Breast epithelium (tissue), 4 donors: ENCODE data around the gene CFDP1. TPM values are rescaled to one million over a fixed set of nuclear protein-coding genes. Genes with fewer than 3 reads are reported as not detected.

Experiments
- DNase-seq, 2 donors: peaks; one replicate each; pipeline ENCODE4 v3.0.0-alpha.2; 2019; ENCODE audit warnings: low spot score in 2 of 2
- H3K27ac ChIP-seq, 2 donors: fragments of 200-600 bp; sonication (generic) in 1 of 2; one replicate each; pipeline ENCODE4 v1.5.1; 2016 to 2019; ENCODE audit warnings: mild to moderate bottlenecking in 1 of 2
- H3K27me3 ChIP-seq, 2 donors: fragments of 200-600 bp; sonication (generic) in 1 of 2; one replicate each; pipeline versions ENCODE4 v1.5.1 to v1.6.0; 2017 to 2019; ENCODE audit warnings: control low read depth in 1 of 2, mild to moderate bottlenecking in 1 of 2
- H3K36me3 ChIP-seq: fragments of 200-600 bp; one replicate; pipeline ENCODE4 v1.5.1; 2019
- H3K4me1 ChIP-seq, 2 donors: fragments of 200-600 bp; sonication (generic); one replicate each; pipeline ENCODE4 v1.5.1; 2016 to 2019; ENCODE audit warnings: control low read depth in 1 of 2
- H3K4me3 ChIP-seq, 3 donors: fragments of 200-600 bp; sonication (generic); 1 replicate in 2 of 3; 2 replicates in 1 of 3; pipeline ENCODE4 v1.5.1; 2016 to 2019; ENCODE audit warnings: mild to moderate bottlenecking in 3 of 3, moderate library complexity in 2 of 3
- H3K9me3 ChIP-seq, 2 donors: fragments of 200-600 bp; sonication (generic) in 1 of 2; one replicate each; pipeline ENCODE4 v1.5.1; 2016 to 2019; ENCODE audit warnings: control low read depth in 1 of 2
- POLR2A ChIP-seq: fragments of 450-650 bp; IDR thresholded peaks from one replicate; pipeline ENCODE4 v1.6.1; 2016; ENCODE audit warnings: antibody characterized with exemption, mild to moderate bottlenecking, moderate library complexity
- POLR2AphosphoS5 ChIP-seq, 3 donors: sonication (generic); formaldehyde crosslinking; IDR thresholded peaks; one replicate each; pipeline ENCODE4 v1.6.1; 2017; ENCODE audit warnings: antibody characterized with exemption in 3 of 3
- intact Hi-C: fragments of 100-400 bp; cut with DNase I; formaldehyde crosslinking; loops from one replicate; pipeline ENCODE4 v1.15.1; 2023; ENCODE audit warnings: low total_unique reads
- total RNA-seq, 3 donors: library from RNA; depleted of rRNA; stranded (reverse); fragments of >200 nt; gene quantifications; one replicate each; pipeline ENCODE4 v1.1.0, GENCODE V29; 2016
- TF ChIP-seq, protein P1 (sequence below), 3 donors: fragments of 450-650 bp; IDR thresholded peaks; one replicate each; pipeline ENCODE4 v1.5.1; 2016 to 2017; ENCODE audit warnings: antibody characterized with exemption in 3 of 3, mild to moderate bottlenecking in 3 of 3, moderate library complexity in 3 of 3

The CFDP1 gene
- total RNA-seq, 3 donors from 2014 or later = 55.5 to 81.9 (median 80.9) TPM

DNA sequence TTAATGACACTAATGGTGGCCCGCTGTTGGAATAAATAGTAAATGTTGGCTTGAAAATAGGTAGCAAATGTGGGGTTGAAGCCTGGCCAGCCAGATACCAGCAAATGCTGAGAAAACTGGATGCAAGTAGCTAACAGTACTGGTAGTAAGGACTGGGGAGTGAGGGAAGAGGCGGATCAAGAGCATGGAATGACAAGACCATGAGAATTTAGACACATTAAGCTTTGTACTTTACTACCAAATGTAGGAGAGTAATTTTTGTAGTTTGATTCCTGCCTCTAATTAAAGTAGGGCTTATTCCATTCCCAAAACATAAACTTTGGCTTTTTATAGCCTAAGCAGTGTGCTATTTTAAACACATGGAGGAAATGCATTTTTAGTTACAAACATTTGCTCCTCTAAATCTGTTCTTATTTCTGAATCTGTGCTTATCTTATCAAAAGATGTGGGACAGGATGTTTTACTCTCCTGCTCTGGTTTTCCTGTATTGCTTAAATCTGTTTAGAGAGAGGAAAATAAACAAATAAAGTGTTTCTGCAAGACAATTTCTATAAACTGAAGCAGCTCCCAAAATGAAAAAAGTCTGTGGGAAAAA lies 44.1 kb downstream of the CFDP1 start:
- H3K9me3 ChIP-seq = no peaks in the 10 kb centered on the region
- H3K36me3 ChIP-seq = no peaks in the 10 kb centered on the region
- no peak for TF ChIP-seq POLR2A
- TF ChIP-seq, protein P1, sequence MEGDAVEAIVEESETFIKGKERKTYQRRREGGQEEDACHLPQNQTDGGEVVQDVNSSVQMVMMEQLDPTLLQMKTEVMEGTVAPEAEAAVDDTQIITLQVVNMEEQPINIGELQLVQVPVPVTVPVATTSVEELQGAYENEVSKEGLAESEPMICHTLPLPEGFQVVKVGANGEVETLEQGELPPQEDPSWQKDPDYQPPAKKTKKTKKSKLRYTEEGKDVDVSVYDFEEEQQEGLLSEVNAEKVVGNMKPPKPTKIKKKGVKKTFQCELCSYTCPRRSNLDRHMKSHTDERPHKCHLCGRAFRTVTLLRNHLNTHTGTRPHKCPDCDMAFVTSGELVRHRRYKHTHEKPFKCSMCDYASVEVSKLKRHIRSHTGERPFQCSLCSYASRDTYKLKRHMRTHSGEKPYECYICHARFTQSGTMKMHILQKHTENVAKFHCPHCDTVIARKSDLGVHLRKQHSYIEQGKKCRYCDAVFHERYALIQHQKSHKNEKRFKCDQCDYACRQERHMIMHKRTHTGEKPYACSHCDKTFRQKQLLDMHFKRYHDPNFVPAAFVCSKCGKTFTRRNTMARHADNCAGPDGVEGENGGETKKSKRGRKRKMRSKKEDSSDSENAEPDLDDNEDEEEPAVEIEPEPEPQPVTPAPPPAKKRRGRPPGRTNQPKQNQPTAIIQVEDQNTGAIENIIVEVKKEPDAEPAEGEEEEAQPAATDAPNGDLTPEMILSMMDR (IDR thresholded peaks at IDR 0.05) = no peak
- no peak for TF ChIP-seq POLR2AphosphoS5 (IDR thresholded peaks at IDR 0.05)
- no peak for DNase-seq
- no peak overlapping the region for H3K4me3 ChIP-seq
- no peaks in the 10 kb centered on the region for H3K4me1 ChIP-seq
- no peaks in the 10 kb centered on the region for H3K27me3 ChIP-seq
- no peak overlapping the region for H3K27ac ChIP-seq
- intact Hi-C loops = loop anchor here (10.0 kb wide), 1 partner anchor 134 kb away; the partner anchor contains the start of gene BCAR1

DNA sequence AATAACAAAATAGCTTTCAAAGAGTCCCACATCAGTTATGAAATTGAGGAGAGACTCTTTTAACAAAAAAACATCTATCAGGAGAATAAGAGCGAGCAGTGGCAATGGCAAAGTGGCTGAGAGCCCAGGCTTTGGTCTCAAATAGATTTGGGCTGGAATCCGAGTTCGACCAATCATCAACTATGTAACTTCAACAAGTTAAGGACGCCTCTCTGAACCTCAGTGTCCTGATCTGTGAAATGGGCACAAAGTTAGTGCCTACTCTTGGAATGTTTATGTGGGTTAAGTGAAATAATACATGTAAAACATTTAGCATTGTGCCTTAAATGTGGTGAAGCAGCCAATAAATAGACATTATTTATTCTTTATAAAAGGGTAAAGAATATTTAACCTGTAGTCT lies 45.4 kb downstream of the CFDP1 start:
- H3K9me3 ChIP-seq = no peaks in the 10 kb centered on the region
- no peak overlapping the region for H3K4me3 ChIP-seq
- H3K27me3 ChIP-seq = no peaks in the 10 kb centered on the region
- no peak for DNase-seq
- intact Hi-C loops = loop anchor here (10.0 kb wide), 1 partner anchor 133 kb away; the partner anchor contains the start of gene BCAR1
- no peaks in the 10 kb centered on the region for H3K36me3 ChIP-seq
- TF ChIP-seq, protein P1 (IDR thresholded peaks at IDR 0.05) = no peak
- TF ChIP-seq POLR2A (no peak), POLR2AphosphoS5 (IDR thresholded peaks at IDR 0.05) (no peak)
- no peak overlapping the region for H3K27ac ChIP-seq
- H3K4me1 ChIP-seq = no peaks in the 10 kb centered on the region

DNA sequence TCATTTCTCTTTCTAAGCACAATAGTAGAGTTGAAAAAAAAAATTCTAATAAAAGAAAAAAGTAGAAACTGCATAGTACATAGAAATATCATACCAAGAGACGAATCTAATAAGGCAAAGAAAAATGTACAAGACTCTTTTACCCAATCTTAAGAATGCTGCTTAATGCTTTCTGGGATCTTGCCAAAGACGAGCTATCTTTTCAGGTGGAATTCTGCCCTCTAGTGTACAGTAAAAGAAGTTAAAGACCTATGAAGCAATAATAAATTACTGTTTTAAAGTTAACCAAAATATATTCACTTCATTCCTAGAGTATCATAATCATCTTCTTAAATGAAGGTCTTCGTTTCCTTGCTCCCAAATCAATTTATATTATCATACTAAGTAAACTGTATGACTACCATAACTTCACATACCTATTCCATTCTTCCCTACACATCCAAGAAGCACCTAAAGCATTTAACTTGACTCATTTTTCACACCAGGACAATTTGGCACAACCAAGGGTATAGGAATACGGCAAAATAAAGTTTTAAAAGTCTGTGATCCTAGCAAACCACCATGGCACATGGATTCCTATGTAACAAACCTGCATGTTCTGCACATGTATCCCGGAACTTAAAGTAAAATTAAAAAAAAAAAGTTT lies 47.7 kb downstream of the CFDP1 start:
- no peaks in the 10 kb centered on the region for H3K36me3 ChIP-seq
- TF ChIP-seq POLR2A = no peak
- TF ChIP-seq, protein P1 (IDR thresholded peaks at IDR 0.05) = peak; percentile 65 to 89 (median 80)
- DNase-seq = no peak
- no peaks in the 10 kb centered on the region for H3K4me1 ChIP-seq
- no peak overlapping the region for H3K27ac ChIP-seq
- intact Hi-C loops = loop anchor here (10.0 kb wide), 1 partner anchor 131 kb away; the partner anchor contains the start of gene BCAR1
- H3K27me3 ChIP-seq = no peaks in the 10 kb centered on the region
- H3K4me3 ChIP-seq = no peak overlapping the region
- no peaks in the 10 kb centered on the region for H3K9me3 ChIP-seq

DNA sequence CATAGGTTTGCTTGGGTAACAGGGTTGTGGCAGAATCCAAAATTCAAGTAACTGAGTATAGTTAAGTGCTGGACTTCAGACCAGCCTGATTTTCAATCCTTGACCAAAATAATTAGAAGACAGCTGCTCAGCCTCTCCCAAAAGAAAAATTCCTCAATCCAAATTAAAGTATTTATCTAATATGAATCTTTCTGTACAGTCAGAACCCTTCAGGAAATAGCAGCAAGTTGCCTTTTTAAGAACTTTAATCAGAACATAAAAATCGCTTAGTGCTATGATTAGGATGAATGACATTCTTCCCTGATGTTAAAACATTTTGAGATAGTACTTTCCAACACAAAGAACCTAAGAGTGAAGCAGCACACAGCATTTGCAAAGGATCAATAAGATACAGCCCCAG lies 50.2 kb downstream of the CFDP1 start:
- H3K27ac ChIP-seq = no peak overlapping the region
- no peaks in the 10 kb centered on the region for H3K36me3 ChIP-seq
- intact Hi-C loops = loop anchor here (10.0 kb wide), 1 partner anchor 128 kb away; the partner anchor contains the start of gene BCAR1

More for the DNA sequence above, 50.2 kb downstream of the CFDP1 start:
- no peaks in the 10 kb centered on the region for H3K9me3 ChIP-seq
- DNase-seq = no peak
- no peak overlapping the region for H3K4me3 ChIP-seq
- TF ChIP-seq, protein P1 (IDR thresholded peaks at IDR 0.05) = no peak
- TF ChIP-seq POLR2AphosphoS5 (IDR thresholded peaks at IDR 0.05) (no peak), POLR2A (no peak)
- no peaks in the 10 kb centered on the region for H3K27me3 ChIP-seq
- H3K4me1 ChIP-seq = no peaks in the 10 kb centered on the region
